A673 (cell line): ENCODE measurements around the gene DLGAP5.

Source experiments
- EZH2 ChIP-seq: fragments of 200-600 bp; sonication (generic); IDR thresholded peaks from 2 replicates; pipeline ENCODE4 v1.6.1; 2017; ENCODE audit warnings: borderline replicate concordance, low read depth, mild to moderate bottlenecking, mixed read lengths, antibody characterized with exemption, low read length; ENCODE audit not compliant: poor library complexity, severe bottlenecking
- TF ChIP-seq, protein P1 (sequence below): fragments of 300-800, 200-600 bp; sonication (generic); conservative IDR thresholded peaks from 2 replicates; pipeline ENCODE4 v1.5.1; 2017; ENCODE audit warnings: low read depth, mild to moderate bottlenecking, antibody characterized with exemption, low read length, moderate library complexity, mixed read lengths

DNA sequence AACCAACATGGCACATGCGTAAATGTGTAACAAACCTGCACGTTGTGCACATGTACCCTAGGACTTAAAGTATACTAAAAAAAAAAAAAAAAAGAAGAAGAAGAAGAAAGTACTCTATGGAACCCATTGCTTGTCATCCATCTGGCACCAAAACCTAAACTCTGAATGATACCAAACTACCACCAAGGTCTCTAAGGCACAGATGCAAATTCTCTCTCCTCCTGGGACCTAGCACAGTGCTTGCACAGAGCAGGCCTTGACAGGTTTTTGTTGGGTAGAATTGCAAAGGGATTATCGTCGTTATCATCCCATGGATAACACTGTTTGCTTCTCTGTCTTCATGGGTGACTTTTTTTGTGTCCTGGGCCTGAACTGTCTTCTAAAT is 75.5 kb downstream of the DLGAP5 start:
- TF ChIP-seq, protein P1, sequence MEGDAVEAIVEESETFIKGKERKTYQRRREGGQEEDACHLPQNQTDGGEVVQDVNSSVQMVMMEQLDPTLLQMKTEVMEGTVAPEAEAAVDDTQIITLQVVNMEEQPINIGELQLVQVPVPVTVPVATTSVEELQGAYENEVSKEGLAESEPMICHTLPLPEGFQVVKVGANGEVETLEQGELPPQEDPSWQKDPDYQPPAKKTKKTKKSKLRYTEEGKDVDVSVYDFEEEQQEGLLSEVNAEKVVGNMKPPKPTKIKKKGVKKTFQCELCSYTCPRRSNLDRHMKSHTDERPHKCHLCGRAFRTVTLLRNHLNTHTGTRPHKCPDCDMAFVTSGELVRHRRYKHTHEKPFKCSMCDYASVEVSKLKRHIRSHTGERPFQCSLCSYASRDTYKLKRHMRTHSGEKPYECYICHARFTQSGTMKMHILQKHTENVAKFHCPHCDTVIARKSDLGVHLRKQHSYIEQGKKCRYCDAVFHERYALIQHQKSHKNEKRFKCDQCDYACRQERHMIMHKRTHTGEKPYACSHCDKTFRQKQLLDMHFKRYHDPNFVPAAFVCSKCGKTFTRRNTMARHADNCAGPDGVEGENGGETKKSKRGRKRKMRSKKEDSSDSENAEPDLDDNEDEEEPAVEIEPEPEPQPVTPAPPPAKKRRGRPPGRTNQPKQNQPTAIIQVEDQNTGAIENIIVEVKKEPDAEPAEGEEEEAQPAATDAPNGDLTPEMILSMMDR, result no peak
- TF ChIP-seq EZH2, result no peak
